Large intestine (tissue), 3 donors: ENCODE data around the gene RHCG. TPM values are rescaled to one million over a fixed set of nuclear protein-coding genes. Genes with fewer than 3 reads are reported as not detected.

ENCODE experiments used
- DNase-seq, 2 donors: peaks; one replicate each; pipeline versions ENCODE4 v3.0.0 to v3.0.0-alpha.2; 2013
- H3K27ac ChIP-seq: one replicate; pipeline ENCODE4 v1.5.1; 2013; ENCODE audit warnings: low read length
- H3K27me3 ChIP-seq: 2 replicates; pipeline ENCODE4 v1.6.1; 2013; ENCODE audit warnings: low read length; ENCODE audit not compliant: control insufficient read depth, insufficient read depth
- H3K36me3 ChIP-seq: 2 replicates; pipeline ENCODE4 v1.6.1; 2013; ENCODE audit warnings: low read length; ENCODE audit not compliant: control insufficient read depth, insufficient read depth
- H3K4me1 ChIP-seq: one replicate; pipeline ENCODE4 v1.6.1; 2013; ENCODE audit warnings: low read length; ENCODE audit not compliant: control insufficient read depth, insufficient read depth
- H3K4me3 ChIP-seq: one replicate; pipeline ENCODE4 v1.5.1; 2013; ENCODE audit warnings: low read length
- H3K9me3 ChIP-seq: one replicate; pipeline ENCODE4 v1.6.1; 2013; ENCODE audit warnings: mild to moderate bottlenecking, low read depth, low read length, moderate library complexity; ENCODE audit not compliant: control insufficient read depth
- WGBS: methylation state at CpG from one replicate; pipeline ENCODE4 v1.1.5; 2013; ENCODE audit warnings: low lambda C conversion rate; ENCODE audit not compliant: insufficient coverage; 5-methylcytosine and 5-hydroxymethylcytosine counted together
- polyA plus RNA-seq: library from polyadenylated mRNA; unstranded; fragments of 120-200 nt; gene quantifications from one replicate; pipeline ENCODE4 v1.2.1, GENCODE V29; 2013

RHCG gene
- polyA plus RNA-seq, 1 donor = 0.12 TPM

- Histone ChIP-seq H3K9me3 (no peaks in the 10 kb centered on the region), H3K27ac (no peak overlapping the region), H3K27me3 (peaks cover 66% of the 10 kb centered on the region), H3K4me1 (no peaks in the 10 kb centered on the region), H3K4me3 (peak overlapping the region; percentile 46), H3K36me3 (no peaks in the 10 kb centered on the region)
- peak; percentile 61 to 81 for DNase-seq
- WGBS = no CpG with 5 or more reads among the region's 44 CpGs
Measured at GRCh38 chr15:89430530-89431341, 65.6 kb downstream of the RHCG start.

DNA sequence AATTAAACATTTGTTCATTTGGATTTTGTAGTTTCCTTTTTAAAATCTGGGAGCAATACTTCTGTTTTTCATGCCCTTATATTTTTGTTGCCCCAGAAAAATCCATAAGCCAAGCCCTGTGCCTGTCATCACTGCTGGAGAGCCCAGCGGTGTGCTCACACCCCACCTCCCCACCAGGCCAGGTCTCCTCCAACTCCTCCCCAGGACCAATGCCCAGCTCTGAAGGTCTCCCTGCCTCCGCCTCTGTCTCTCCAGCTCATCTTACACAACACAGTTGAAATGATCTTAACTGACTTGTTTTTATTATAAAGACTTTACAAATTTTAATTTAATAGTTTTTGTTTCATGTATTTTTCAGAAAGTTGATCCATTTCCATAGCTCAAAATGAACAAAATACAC, 66.4 kb downstream of the RHCG start:
- 83% methylated on average over 1 of the region's 2 CpGs for WGBS
- Histone ChIP-seq H3K9me3 (no peaks in the 10 kb centered on the region), H3K36me3 (no peaks in the 10 kb centered on the region), H3K4me3 (no peak overlapping the region), H3K27ac (no peak overlapping the region), H3K4me1 (no peaks in the 10 kb centered on the region), H3K27me3 (peaks cover 66% of the 10 kb centered on the region)
- no peak for DNase-seq

DNA sequence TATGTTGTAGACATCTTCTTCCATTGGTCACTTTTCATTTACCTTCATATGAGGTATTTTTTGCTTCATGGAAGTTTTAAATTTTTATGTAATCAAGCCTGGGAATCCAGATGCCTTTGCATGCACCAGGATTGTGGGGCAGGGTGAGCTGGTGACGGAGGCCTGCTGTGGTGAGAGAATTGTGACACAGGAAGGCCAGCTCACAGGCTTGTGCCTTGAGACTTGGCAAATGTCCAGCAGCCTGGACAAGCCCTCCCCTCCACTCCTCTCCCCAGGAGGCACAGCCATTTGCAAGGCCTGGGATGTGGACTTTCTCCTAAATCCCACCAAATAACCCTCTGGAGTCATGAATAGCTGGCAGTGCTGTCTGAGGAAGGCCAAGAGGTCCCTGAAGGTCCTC, 67.4 kb downstream of the RHCG start:
- Histone ChIP-seq H3K4me1 (no peaks in the 10 kb centered on the region), H3K36me3 (no peaks in the 10 kb centered on the region), H3K4me3 (no peak overlapping the region), H3K9me3 (no peaks in the 10 kb centered on the region), H3K27me3 (peaks cover 68% of the 10 kb centered on the region), H3K27ac (no peak overlapping the region)
- DNase-seq = no peak
- no CpG with 5 or more reads among the region's 1 CpG for WGBS

DNA sequence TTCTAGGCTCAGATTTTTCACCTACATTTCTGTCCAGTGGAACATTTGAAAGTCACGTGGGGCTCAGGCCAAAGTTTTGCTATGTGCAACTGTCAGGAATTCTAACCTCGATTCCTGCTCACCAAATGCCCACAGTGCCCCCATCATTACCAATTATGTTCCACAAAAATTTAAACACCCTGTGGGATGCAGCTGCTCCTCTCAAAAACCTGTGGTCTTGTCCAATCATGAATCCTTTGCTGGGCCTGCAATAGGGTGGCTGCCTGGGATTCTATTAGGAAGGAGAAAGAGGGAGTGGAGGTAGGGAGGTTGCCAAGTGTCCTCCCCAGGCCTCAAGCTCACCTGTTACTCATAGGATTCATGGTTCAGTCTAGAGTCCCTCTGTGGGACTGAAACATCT, 68.1 kb downstream of the RHCG start:
- DNase-seq = no peak
- Histone ChIP-seq H3K9me3 (no peaks in the 10 kb centered on the region), H3K36me3 (no peaks in the 10 kb centered on the region), H3K27me3 (peaks cover 69% of the 10 kb centered on the region), H3K27ac (no peak overlapping the region), H3K4me1 (no peaks in the 10 kb centered on the region), H3K4me3 (no peak overlapping the region)
- WGBS = no CpG with 5 or more reads among the region's 2 CpGs

- whole genome bisulfite sequencing = no CpG with 5 or more reads among the region's 5 CpGs
- H3K9me3 ChIP-seq = no peaks in the 10 kb centered on the region
- peaks cover 71% of the 10 kb centered on the region for H3K27me3 ChIP-seq
- H3K4me3 ChIP-seq = no peak overlapping the region
- H3K4me1 ChIP-seq = no peaks in the 10 kb centered on the region
- H3K27ac ChIP-seq = no peak overlapping the region
- DNase-seq = no peak
- H3K36me3 ChIP-seq = no peaks in the 10 kb centered on the region
Measured at GRCh38 chr15:89426500-89426899, 69.9 kb downstream of the RHCG start.

GRCh38 chr15:89423981-89424380, 72.4 kb downstream of the RHCG start:
- Histone ChIP-seq H3K36me3 (no peaks in the 10 kb centered on the region), H3K4me3 (no peak overlapping the region), H3K27me3 (peaks cover 75% of the 10 kb centered on the region), H3K9me3 (no peaks in the 10 kb centered on the region), H3K4me1 (no peaks in the 10 kb centered on the region), H3K27ac (no peak overlapping the region)
- no peak for DNase-seq
- WGBS = no CpG with 5 or more reads among the region's 8 CpGs

Other genes starting within 250 kb of the RHCG start
- gene POLG, start 161.8 kb downstream of the RHCG start, polyA plus RNA-seq = 46.0 TPM
- 3.9 TPM for gene TICRR, start 78.9 kb upstream of the RHCG start, polyA plus RNA-seq
- gene KIF7, start 158.9 kb upstream of the RHCG start, polyA plus RNA-seq = 3.7 TPM
- 0.34 TPM for gene PLIN1, start 182.8 kb upstream of the RHCG start, polyA plus RNA-seq
- 15.0 TPM for gene PEX11A, start 194.2 kb upstream of the RHCG start, polyA plus RNA-seq
- gene WDR93, start 194.2 kb upstream of the RHCG start, polyA plus RNA-seq = 0.30 TPM